Caco-2 (cell line): Measurements from ENCODE around the gene GPN1. TPM values are rescaled to one million over a fixed set of nuclear protein-coding genes. Genes with fewer than 3 reads are reported as not detected.

Source experiments
- BruUV-seq: library from RNA; stranded (reverse); fragments of 400-500 nt; replicated peaks from 2 replicates; lab custom pipeline; 2021; lab: Mats Ljungman, UMichigan
- CTCF ChIA-PET: fragments of 300-600 bp; sonication (Branson Sonifier 250); formaldehyde crosslinking; loops from one replicate; lab custom pipeline; 2022; ENCODE audit warnings: antibody characterized with exemption; lab: Charles Lee
- POLR2A ChIA-PET: fragments of 300-600 bp; sonication (Branson Sonifier 250); formaldehyde crosslinking; loops from one replicate; lab custom pipeline; 2022; ENCODE audit warnings: antibody characterized with exemption; lab: Charles Lee
- DNase-seq, 2 experiments: peaks; one replicate each; pipeline versions ENCODE4 v3.0.0 to v3.0.0-alpha.2; 2020 to 2022
- H3K27me3 ChIP-seq: replicated peaks from 2 replicates; pipeline ENCODE4 v1.6.0; 2011; ENCODE audit warnings: low read length; ENCODE audit not compliant: control insufficient read depth, insufficient read depth
- H3K36me3 ChIP-seq: 2 replicates; pipeline ENCODE4 v1.5.1; 2011; ENCODE audit warnings: low read length; ENCODE audit not compliant: control insufficient read depth, insufficient read depth
- H3K4me1 ChIP-seq: fragments of 250-450 bp; sonication (Bioruptor Pico); 2 replicates; pipeline ENCODE4 v1.5.1; 2020; ENCODE audit warnings: mild to moderate bottlenecking
- H3K4me3 ChIP-seq: 2 replicates; pipeline ENCODE4 v1.5.1; 2011; ENCODE audit warnings: low read depth, mild to moderate bottlenecking, control low read depth, low read length
- H3K9me3 ChIP-seq: fragments of 250-450 bp; sonication (Bioruptor Pico); 2 replicates; pipeline ENCODE4 v1.5.1; 2020; ENCODE audit warnings: mild to moderate bottlenecking, moderate library complexity
- H3K27ac Mint-ChIP-seq: one replicate; pipeline ENCODE4 v1.8.0; 2022; ENCODE audit warnings: mixed read lengths; ENCODE audit not compliant: unreplicated experiment
- H3K27me3 Mint-ChIP-seq: one replicate; pipeline ENCODE4 v1.8.0; 2022; ENCODE audit warnings: mixed read lengths; ENCODE audit not compliant: insufficient read depth, unreplicated experiment
- H3K36me3 Mint-ChIP-seq: one replicate; pipeline ENCODE4 v1.8.0; 2022; ENCODE audit warnings: mild to moderate bottlenecking, mixed read lengths; ENCODE audit not compliant: insufficient read depth, unreplicated experiment
- H3K4me1 Mint-ChIP-seq: one replicate; pipeline ENCODE4 v1.8.0; 2022; ENCODE audit warnings: low read depth, mixed read lengths; ENCODE audit not compliant: unreplicated experiment
- H3K4me3 Mint-ChIP-seq: one replicate; pipeline ENCODE4 v1.8.0; 2022; ENCODE audit warnings: mild to moderate bottlenecking, moderate library complexity, mixed read lengths; ENCODE audit not compliant: unreplicated experiment
- H3K9me3 Mint-ChIP-seq: one replicate; pipeline ENCODE4 v1.8.0; 2022; ENCODE audit warnings: mixed read lengths; ENCODE audit not compliant: unreplicated experiment
- CTCF ChIP-seq, 2 experiments: fragments of 200-600 bp in 1 of 2; IDR thresholded peaks; 1 replicate in 1 of 2; 2 replicates in 1 of 2; pipeline versions ENCODE4 v1.5.1 to v1.8.0; 2011 to 2022; ENCODE audit warnings: antibody characterized with exemption in 1 of 2, control low read depth in 1 of 2, inconsistent platforms in 1 of 2, low read depth in 1 of 2, low read length in 1 of 2, mild to moderate bottlenecking in 1 of 2, moderate library complexity in 1 of 2; ENCODE audit not compliant: insufficient read depth in 1 of 2, severe bottlenecking in 1 of 2, unreplicated experiment in 1 of 2
- intact Hi-C: fragments of 100-400 bp; cut with micrococcal nuclease; formaldehyde crosslinking; loops from one replicate; pipeline ENCODE4 v1.10.0; 2022; ENCODE audit not compliant: unreplicated experiment
- total RNA-seq: library from RNA; stranded (reverse); gene quantifications from 2 replicates; pipeline ENCODE4 v1.2.3, GENCODE V29; 2022

GPN1 gene
- total RNA-seq, 1 experiment from 2014 or later: 60.9 TPM

DNA sequence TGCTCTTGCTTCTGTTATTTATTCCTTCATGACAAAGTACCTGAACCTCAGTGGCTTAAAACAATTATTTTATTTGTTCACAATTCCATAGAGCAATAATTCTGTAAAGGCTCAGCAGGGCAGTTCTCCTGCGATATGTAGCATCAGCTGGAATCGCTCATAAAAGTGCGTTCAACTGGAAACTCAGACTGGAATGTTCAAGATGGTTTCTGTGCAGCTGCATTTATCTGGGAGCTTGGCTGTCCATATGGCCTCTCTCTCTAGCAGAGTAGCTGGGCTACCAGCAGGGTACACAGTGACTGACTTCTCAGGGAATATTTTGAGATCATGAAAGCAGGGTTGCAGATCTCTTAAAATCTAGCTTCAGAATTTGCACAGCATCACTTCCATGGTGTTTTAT is 13.5 kb upstream of the GPN1 start:
- H3K4me1 Mint-ChIP-seq: no peaks in the 10 kb centered on the region
- H3K4me3 Mint-ChIP-seq: no peak overlapping the region

GRCh38 chr2:27621524-27621923 is 7.3 kb upstream of the GPN1 start:
- CTCF ChIA-PET: interaction anchor here (0.6 kb wide), 1 partner anchor 158 kb away, joined by 3 read pairs; no protein-coding TSS in a partner anchor
- H3K36me3 ChIP-seq: peaks cover 1% of the 10 kb centered on the region
- Mint-ChIP-seq H3K36me3 (peaks cover 45% of the 10 kb centered on the region), H3K27ac (no peak overlapping the region), H3K4me1 (no peaks in the 10 kb centered on the region), H3K4me3 (no peak overlapping the region), H3K27me3 (no peaks in the 10 kb centered on the region), H3K9me3 (no peaks in the 10 kb centered on the region)
- intact Hi-C loops: loop anchor here (10.0 kb wide), 1 partner anchor 217 kb away; the partner anchor contains the start of gene PPM1G
- H3K27me3 ChIP-seq: no peaks in the 10 kb centered on the region
- POLR2A ChIA-PET: no interaction called here
- TF ChIP-seq CTCF (IDR thresholded peaks at IDR 0.05; ENCODE audit: insufficient read depth in 1 of 2, low read depth in 1 of 2, low read length in 1 of 2, severe bottlenecking in 1 of 2, unreplicated experiment in 1 of 2): no peak
- H3K9me3 ChIP-seq: no peaks in the 10 kb centered on the region
- BruUV-seq: no TSS peak
- no peak for DNase-seq
- no peak overlapping the region for H3K4me3 ChIP-seq
- H3K4me1 ChIP-seq: no peaks in the 10 kb centered on the region

More for the DNA sequence above, 13.5 kb upstream of the GPN1 start:
- H3K4me1 ChIP-seq: no peaks in the 10 kb centered on the region
- no peak overlapping the region for H3K4me3 ChIP-seq
- intact Hi-C loops: no loop called here
- no peak overlapping the region for H3K27ac Mint-ChIP-seq
- H3K27me3 ChIP-seq: no peaks in the 10 kb centered on the region
- peaks cover 32% of the 10 kb centered on the region for H3K36me3 Mint-ChIP-seq
- no peak for DNase-seq
- H3K9me3 Mint-ChIP-seq: no peaks in the 10 kb centered on the region
- H3K36me3 ChIP-seq: peaks cover 4% of the 10 kb centered on the region
- POLR2A ChIA-PET: no interaction called here
- H3K9me3 ChIP-seq: no peaks in the 10 kb centered on the region
- TF ChIP-seq CTCF (IDR thresholded peaks at IDR 0.05; ENCODE audit: insufficient read depth in 1 of 2, low read depth in 1 of 2, low read length in 1 of 2, severe bottlenecking in 1 of 2, unreplicated experiment in 1 of 2): no peak
- CTCF ChIA-PET: no interaction called here
- BruUV-seq: no TSS peak
- no peaks in the 10 kb centered on the region for H3K27me3 Mint-ChIP-seq

GRCh38 chr2:27622921-27623384 is 5.9 kb upstream of the GPN1 start:
- intact Hi-C loops: loop anchor here (10.0 kb wide), 1 partner anchor 218 kb away; the partner anchor contains the start of gene PPM1G
- POLR2A ChIA-PET: interaction anchor here (1.5 kb wide), 1 partner anchor 41 kb away, joined by 3 read pairs; the partner anchor contains the start of genes SLC4A1AP and SUPT7L
- Mint-ChIP-seq H3K27ac (no peak overlapping the region), H3K36me3 (peaks cover 35% of the 10 kb centered on the region), H3K27me3 (no peaks in the 10 kb centered on the region), H3K9me3 (no peaks in the 10 kb centered on the region), H3K4me3 (no peak overlapping the region), H3K4me1 (peaks cover 11% of the 10 kb centered on the region)
- H3K4me3 ChIP-seq: no peak overlapping the region
- no TSS peak for BruUV-seq
- no peak for TF ChIP-seq CTCF (IDR thresholded peaks at IDR 0.05; ENCODE audit: insufficient read depth in 1 of 2, low read depth in 1 of 2, low read length in 1 of 2, severe bottlenecking in 1 of 2, unreplicated experiment in 1 of 2)
- CTCF ChIA-PET: no interaction called here
- no peaks in the 10 kb centered on the region; the same call in 1 of the 2 replicates for H3K36me3 ChIP-seq
- H3K9me3 ChIP-seq: no peaks in the 10 kb centered on the region
- no peak for DNase-seq
- 0 out of 2 replicates have a peak, but pooled peaks cover 4% of the 10 kb centered on the region for H3K4me1 ChIP-seq
- H3K27me3 ChIP-seq: no peaks in the 10 kb centered on the region
